Measurements from ENCODE around the gene HOXA4.

HOXA4 gene

GRCh38 chr7:27088002-27088922 is 42.3 kb downstream of the HOXA4 start:
- DNase-seq: no peak

- no peak for DNase-seq
Observed at GRCh38 chr7:27083646-27084045, 46.9 kb downstream of the HOXA4 start.

GRCh38 chr7:27082171-27082570 is 48.4 kb downstream of the HOXA4 start:
- no peak for DNase-seq

GRCh38 chr7:27080844-27081436 is 49.6 kb downstream of the HOXA4 start:
- peak; percentile 31 for DNase-seq

GRCh38 chr7:27079234-27079975 is 51.2 kb downstream of the HOXA4 start:
- no peak for DNase-seq

- DNase-seq: no peak
Observed at GRCh38 chr7:27078616-27079233, 51.8 kb downstream of the HOXA4 start.

Measured in HCEC 1CT (cell line).